GM23338 (cell line): ENCODE measurements around the gene TTC39B.

Experiments used
- CREB1 ChIP-seq: fragments of 250-450 bp; sonication (Bioruptor Pico); IDR thresholded peaks from 2 replicates; pipeline ENCODE4 v1.5.0; 2020; ENCODE audit warnings: low read depth, mild to moderate bottlenecking, moderate library complexity
- EZH2 ChIP-seq: fragments of 200-600 bp; sonication (generic); IDR thresholded peaks from one replicate; pipeline ENCODE4 v1.8.0; 2017; ENCODE audit warnings: antibody characterized with exemption, mild to moderate bottlenecking, low read depth; ENCODE audit not compliant: unreplicated experiment
- JUNB ChIP-seq: IDR thresholded peaks from one replicate; pipeline ENCODE4 v1.6.1; 2016; ENCODE audit warnings: antibody characterized with exemption; ENCODE audit not compliant: unreplicated experiment
- NANOG ChIP-seq: IDR thresholded peaks from 2 replicates; pipeline ENCODE4 v1.6.1; 2016; ENCODE audit warnings: antibody characterized with exemption, borderline replicate concordance
- POLR2AphosphoS5 ChIP-seq: IDR thresholded peaks from 2 replicates; pipeline ENCODE4 v1.6.1; 2016; ENCODE audit warnings: antibody characterized with exemption, low read depth
- ZNF114 ChIP-seq: fragments of 250-450 bp; sonication (Bioruptor Pico); IDR thresholded peaks from 2 replicates; pipeline ENCODE4 v1.5.0; 2020; ENCODE audit warnings: mild to moderate bottlenecking, moderate library complexity
- TF ChIP-seq, protein P1 (sequence below), 2 experiments: fragments of 200-600 bp in 1 of 2; sonication (generic) in 1 of 2; conservative IDR thresholded peaks; 2 replicates each; pipeline versions ENCODE4 v1.5.1 to v1.6.1; 2016 to 2017; ENCODE audit warnings: antibody characterized with exemption in 2 of 2, low read depth in 2 of 2, mild to moderate bottlenecking in 2 of 2, moderate library complexity in 1 of 2
- TF ChIP-seq, protein P2 (sequence below): IDR thresholded peaks from one replicate; pipeline ENCODE4 v1.6.1; 2018; ENCODE audit warnings: antibody characterized with exemption; ENCODE audit not compliant: unreplicated experiment
- TF ChIP-seq, protein P3 (sequence below): IDR thresholded peaks from 2 replicates; pipeline ENCODE4 v1.6.1; 2016; ENCODE audit warnings: antibody characterized with exemption

DNA sequence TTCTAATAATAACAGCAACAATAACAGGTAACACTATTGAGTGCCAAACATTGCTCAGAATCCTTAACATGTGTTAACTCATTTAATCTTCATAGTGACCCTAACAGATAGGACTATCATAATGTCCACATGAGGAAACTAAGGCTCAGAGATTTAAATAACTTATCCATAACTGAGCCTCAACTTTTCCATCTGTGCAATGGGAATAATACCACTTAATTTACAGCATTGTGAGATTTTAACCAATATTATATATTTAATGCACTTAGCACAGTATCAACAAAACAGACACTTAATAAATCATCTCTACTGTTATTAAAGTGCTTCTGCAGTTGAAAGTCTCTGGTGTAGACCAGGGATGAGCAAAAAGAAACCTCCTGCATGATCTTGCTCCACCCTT, 28.2 kb downstream of the TTC39B start:
- TF ChIP-seq EZH2, result no peak
- TF ChIP-seq POLR2AphosphoS5, result no peak
- TF ChIP-seq, protein P1, sequence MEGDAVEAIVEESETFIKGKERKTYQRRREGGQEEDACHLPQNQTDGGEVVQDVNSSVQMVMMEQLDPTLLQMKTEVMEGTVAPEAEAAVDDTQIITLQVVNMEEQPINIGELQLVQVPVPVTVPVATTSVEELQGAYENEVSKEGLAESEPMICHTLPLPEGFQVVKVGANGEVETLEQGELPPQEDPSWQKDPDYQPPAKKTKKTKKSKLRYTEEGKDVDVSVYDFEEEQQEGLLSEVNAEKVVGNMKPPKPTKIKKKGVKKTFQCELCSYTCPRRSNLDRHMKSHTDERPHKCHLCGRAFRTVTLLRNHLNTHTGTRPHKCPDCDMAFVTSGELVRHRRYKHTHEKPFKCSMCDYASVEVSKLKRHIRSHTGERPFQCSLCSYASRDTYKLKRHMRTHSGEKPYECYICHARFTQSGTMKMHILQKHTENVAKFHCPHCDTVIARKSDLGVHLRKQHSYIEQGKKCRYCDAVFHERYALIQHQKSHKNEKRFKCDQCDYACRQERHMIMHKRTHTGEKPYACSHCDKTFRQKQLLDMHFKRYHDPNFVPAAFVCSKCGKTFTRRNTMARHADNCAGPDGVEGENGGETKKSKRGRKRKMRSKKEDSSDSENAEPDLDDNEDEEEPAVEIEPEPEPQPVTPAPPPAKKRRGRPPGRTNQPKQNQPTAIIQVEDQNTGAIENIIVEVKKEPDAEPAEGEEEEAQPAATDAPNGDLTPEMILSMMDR (conservative IDR thresholded peaks at IDR 0.05; ENCODE audit: low read depth in 2 of 2), result no peak
- no peak for TF ChIP-seq NANOG
- TF ChIP-seq ZNF114 (CRISPR knock-in tag), result no peak
- TF ChIP-seq CREB1 (CRISPR knock-in tag), result no peak
- TF ChIP-seq, protein P2, sequence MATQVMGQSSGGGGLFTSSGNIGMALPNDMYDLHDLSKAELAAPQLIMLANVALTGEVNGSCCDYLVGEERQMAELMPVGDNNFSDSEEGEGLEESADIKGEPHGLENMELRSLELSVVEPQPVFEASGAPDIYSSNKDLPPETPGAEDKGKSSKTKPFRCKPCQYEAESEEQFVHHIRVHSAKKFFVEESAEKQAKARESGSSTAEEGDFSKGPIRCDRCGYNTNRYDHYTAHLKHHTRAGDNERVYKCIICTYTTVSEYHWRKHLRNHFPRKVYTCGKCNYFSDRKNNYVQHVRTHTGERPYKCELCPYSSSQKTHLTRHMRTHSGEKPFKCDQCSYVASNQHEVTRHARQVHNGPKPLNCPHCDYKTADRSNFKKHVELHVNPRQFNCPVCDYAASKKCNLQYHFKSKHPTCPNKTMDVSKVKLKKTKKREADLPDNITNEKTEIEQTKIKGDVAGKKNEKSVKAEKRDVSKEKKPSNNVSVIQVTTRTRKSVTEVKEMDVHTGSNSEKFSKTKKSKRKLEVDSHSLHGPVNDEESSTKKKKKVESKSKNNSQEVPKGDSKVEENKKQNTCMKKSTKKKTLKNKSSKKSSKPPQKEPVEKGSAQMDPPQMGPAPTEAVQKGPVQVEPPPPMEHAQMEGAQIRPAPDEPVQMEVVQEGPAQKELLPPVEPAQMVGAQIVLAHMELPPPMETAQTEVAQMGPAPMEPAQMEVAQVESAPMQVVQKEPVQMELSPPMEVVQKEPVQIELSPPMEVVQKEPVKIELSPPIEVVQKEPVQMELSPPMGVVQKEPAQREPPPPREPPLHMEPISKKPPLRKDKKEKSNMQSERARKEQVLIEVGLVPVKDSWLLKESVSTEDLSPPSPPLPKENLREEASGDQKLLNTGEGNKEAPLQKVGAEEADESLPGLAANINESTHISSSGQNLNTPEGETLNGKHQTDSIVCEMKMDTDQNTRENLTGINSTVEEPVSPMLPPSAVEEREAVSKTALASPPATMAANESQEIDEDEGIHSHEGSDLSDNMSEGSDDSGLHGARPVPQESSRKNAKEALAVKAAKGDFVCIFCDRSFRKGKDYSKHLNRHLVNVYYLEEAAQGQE, result no peak
- TF ChIP-seq, protein P3, sequence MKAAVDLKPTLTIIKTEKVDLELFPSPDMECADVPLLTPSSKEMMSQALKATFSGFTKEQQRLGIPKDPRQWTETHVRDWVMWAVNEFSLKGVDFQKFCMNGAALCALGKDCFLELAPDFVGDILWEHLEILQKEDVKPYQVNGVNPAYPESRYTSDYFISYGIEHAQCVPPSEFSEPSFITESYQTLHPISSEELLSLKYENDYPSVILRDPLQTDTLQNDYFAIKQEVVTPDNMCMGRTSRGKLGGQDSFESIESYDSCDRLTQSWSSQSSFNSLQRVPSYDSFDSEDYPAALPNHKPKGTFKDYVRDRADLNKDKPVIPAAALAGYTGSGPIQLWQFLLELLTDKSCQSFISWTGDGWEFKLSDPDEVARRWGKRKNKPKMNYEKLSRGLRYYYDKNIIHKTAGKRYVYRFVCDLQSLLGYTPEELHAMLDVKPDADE, result no peak
- no peak for TF ChIP-seq JUNB
